HG03520 (cell line): ENCODE measurements around the gene CORT.
"Not testable (repeated sequence)": the region's sequence is repeated elsewhere in the genome, so short reads cannot be mapped to it uniquely, and the experiment has no call there.

Experiments
- ATAC-seq: cut with Tn5 transposase; IDR thresholded peaks from one replicate; pipeline ENCODE4 v1.9.1; 2021; ENCODE audit warnings: mild to moderate bottlenecking, moderate library complexity; ENCODE audit not compliant: unreplicated experiment

CORT gene

GRCh38 chr1:10474309-10474612, 24.4 kb downstream of the CORT start:
- not testable (repeated sequence) for ATAC-seq

- no peak for ATAC-seq
These were observed 25.0 kb downstream of the CORT start, which contains the start of gene PEX14 for GRCh38 chr1:10474613-10475507. Gene PEX14, plus strand, starts transcription at chr1:10474950. Its CDS starts 17 bp downstream, at chr1:10474967.

GRCh38 chr1:10475510-10475909, 25.7 kb downstream of the CORT start:
- no peak for ATAC-seq

GRCh38 chr1:10479296-10479695, 29.5 kb downstream of the CORT start:
- no peak for ATAC-seq

- no peak for ATAC-seq
These were observed 30.8 kb downstream of the CORT start for GRCh38 chr1:10480614-10481013.

- ATAC-seq: no peak
These were observed 34.7 kb downstream of the CORT start for GRCh38 chr1:10484521-10484920.

GRCh38 chr1:10489291-10490055, 39.6 kb downstream of the CORT start:
- no peak for ATAC-seq

GRCh38 chr1:10490286-10490970, 40.6 kb downstream of the CORT start:
- no peak for ATAC-seq

GRCh38 chr1:10494418-10494753, 44.6 kb downstream of the CORT start:
- ATAC-seq: no peak

- ATAC-seq: peak; percentile 49
These were observed 45.1 kb downstream of the CORT start for GRCh38 chr1:10494754-10495474.

GRCh38 chr1:10495475-10495817, 45.6 kb downstream of the CORT start:
- ATAC-seq: no peak

- ATAC-seq: no peak
These were observed 46.1 kb downstream of the CORT start for GRCh38 chr1:10495952-10496351.

- no peak for ATAC-seq
These were observed 47.3 kb downstream of the CORT start for GRCh38 chr1:10497109-10497508.

GRCh38 chr1:10498231-10498630, 48.4 kb downstream of the CORT start:
- ATAC-seq: no peak
